Measurements from ENCODE around the gene HK3. TPM values are rescaled to one million over a fixed set of nuclear protein-coding genes. Genes with fewer than 3 reads are reported as not detected.

HK3 gene
- total RNA-seq, 2 donors from 2014 or later, result 0.50 to 4.7 TPM

- intact Hi-C loops (cut with DNase I), result no loop called here
- Histone ChIP-seq H3K4me1 (replicated peaks) (no peaks in the 10 kb centered on the region), H3K27me3 (replicated peaks; ENCODE audit: insufficient read depth) (peaks cover 23% of the 10 kb centered on the region), H3K9me3 (no peaks in the 10 kb centered on the region), H3K36me3 (no peaks in the 10 kb centered on the region), H3K27ac (no peak overlapping the region), H3K4me3 (no peak overlapping the region)
- no peak for TF ChIP-seq POLR2A (IDR thresholded peaks at IDR 0.05)
- no peak for TF ChIP-seq POLR2AphosphoS5 (IDR thresholded peaks at IDR 0.05)
- 46% methylated on average over 18 of the region's 18 CpGs for WGBS
- no peak for DNase-seq (ENCODE audit: low spot score)
Observed at GRCh38 chr5:176847148-176847547, 52.0 kb downstream of the HK3 start.

DNA sequence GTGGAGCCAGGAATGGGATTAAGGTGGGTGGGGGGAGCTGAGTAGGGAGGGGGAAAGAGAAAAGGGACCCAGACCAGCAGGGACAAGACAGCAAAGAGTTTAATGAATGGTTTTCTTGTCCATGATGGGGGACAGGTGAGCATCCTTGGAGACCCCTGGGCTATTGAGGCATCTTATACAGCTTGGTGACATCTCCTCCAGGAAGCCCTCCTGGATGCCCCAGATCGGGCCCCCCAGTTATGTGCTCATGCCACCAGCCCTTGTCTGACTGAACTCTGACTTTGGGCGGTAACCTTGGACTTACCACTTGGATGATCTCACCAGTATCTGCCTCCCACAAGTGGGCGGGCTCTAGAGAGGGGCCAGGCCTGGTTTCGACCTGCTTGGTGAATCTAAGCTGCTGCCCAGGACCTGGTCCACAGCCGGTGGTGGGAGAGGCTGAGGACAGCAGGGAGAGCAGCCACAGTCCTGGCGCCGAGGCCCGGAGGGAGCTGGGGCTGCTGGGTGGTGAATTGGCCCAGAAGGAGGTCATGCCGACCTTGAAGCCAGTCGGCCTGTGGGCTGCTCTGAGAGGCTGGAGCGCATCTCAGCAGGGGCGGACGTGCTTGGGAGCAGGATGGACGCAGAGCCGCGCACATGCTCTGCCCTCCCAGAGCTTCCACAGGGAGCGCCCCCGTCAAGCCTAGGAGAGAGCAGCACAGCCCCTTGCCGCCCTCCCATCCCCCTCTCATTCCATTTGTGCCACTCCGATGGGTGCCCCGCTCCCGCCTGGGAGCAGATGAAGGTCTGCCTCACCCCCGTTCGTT lies 52.6 kb downstream of the HK3 start:
- no peak for TF ChIP-seq POLR2A (IDR thresholded peaks at IDR 0.05)
- no peak for TF ChIP-seq POLR2AphosphoS5 (IDR thresholded peaks at IDR 0.05)
- TF ChIP-seq CTCF (IDR thresholded peaks at IDR 0.05), result no peak
- Histone ChIP-seq H3K4me1 (replicated peaks) (no peaks in the 10 kb centered on the region), H3K4me3 (no peak overlapping the region), H3K27ac (no peak overlapping the region), H3K9me3 (no peaks in the 10 kb centered on the region), H3K27me3 (replicated peaks; ENCODE audit: insufficient read depth) (peaks cover 25% of the 10 kb centered on the region), H3K36me3 (no peaks in the 10 kb centered on the region)
- 44% methylated on average over 20 of the region's 24 CpGs for WGBS
- intact Hi-C loops (cut with DNase I), result no loop called here
- no peak for DNase-seq (ENCODE audit: low spot score)

GRCh38 chr5:176845392-176845713 lies 53.8 kb downstream of the HK3 start:
- Histone ChIP-seq H3K4me3 (no peak overlapping the region), H3K4me1 (replicated peaks) (no peaks in the 10 kb centered on the region), H3K27me3 (replicated peaks; ENCODE audit: insufficient read depth) (peaks cover 21% of the 10 kb centered on the region), H3K36me3 (no peaks in the 10 kb centered on the region), H3K9me3 (no peaks in the 10 kb centered on the region), H3K27ac (no peak overlapping the region)
- DNase-seq (ENCODE audit: low spot score), result no peak
- intact Hi-C loops (cut with DNase I), result no loop called here
- 45% methylated on average over 6 of the region's 6 CpGs for WGBS
- TF ChIP-seq POLR2AphosphoS5 (IDR thresholded peaks at IDR 0.05) (no peak), POLR2A (IDR thresholded peaks at IDR 0.05) (no peak)

GRCh38 chr5:176844706-176845391 lies 54.3 kb downstream of the HK3 start:
- H3K36me3 ChIP-seq, result no peaks in the 10 kb centered on the region
- no peak overlapping the region for H3K27ac ChIP-seq
- no peak for DNase-seq (ENCODE audit: low spot score)
- no peak overlapping the region for H3K4me3 ChIP-seq
- intact Hi-C loops (cut with DNase I), result no loop called here
- TF ChIP-seq CTCF (IDR thresholded peaks at IDR 0.05), result no peak
- no peak for TF ChIP-seq POLR2A (IDR thresholded peaks at IDR 0.05)
- TF ChIP-seq POLR2AphosphoS5 (IDR thresholded peaks at IDR 0.05), result no peak
- H3K9me3 ChIP-seq, result no peaks in the 10 kb centered on the region
- WGBS, result 50% methylated on average over 21 of the region's 21 CpGs
- peaks cover 16% of the 10 kb centered on the region for H3K27me3 ChIP-seq (replicated peaks; ENCODE audit: insufficient read depth)
- H3K4me1 ChIP-seq (replicated peaks), result no peaks in the 10 kb centered on the region

DNA sequence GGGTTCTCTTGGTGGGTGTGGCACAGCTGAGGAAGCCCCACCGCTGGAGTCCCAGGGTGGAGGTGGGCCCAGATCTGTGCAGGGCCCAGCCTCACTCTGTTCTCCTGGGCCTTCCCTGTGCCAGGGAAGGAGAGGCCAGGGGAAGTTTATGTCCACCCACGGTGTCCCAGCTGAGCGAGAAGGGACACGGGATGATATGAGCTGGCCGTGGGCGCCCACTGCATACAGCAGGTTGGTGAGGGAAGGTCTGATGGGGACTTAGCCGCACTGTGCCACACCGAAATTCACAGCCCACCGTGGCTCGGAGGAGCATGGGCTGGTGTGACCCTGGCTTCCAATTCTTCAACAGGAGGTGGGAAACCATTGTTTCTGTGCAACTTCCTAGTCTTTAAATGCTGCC lies 54.9 kb downstream of the HK3 start:
- Histone ChIP-seq H3K27ac (no peak overlapping the region), H3K4me3 (no peak overlapping the region), H3K27me3 (replicated peaks; ENCODE audit: insufficient read depth) (peaks cover 11% of the 10 kb centered on the region), H3K4me1 (replicated peaks) (no peaks in the 10 kb centered on the region), H3K36me3 (no peaks in the 10 kb centered on the region), H3K9me3 (no peaks in the 10 kb centered on the region)
- DNase-seq (ENCODE audit: low spot score), result no peak
- TF ChIP-seq POLR2AphosphoS5 (IDR thresholded peaks at IDR 0.05), result no peak
- no peak for TF ChIP-seq POLR2A (IDR thresholded peaks at IDR 0.05)
- no peak for TF ChIP-seq CTCF (IDR thresholded peaks at IDR 0.05)
- WGBS, result 80% methylated on average over 10 of the region's 10 CpGs
- intact Hi-C loops (cut with DNase I), result no loop called here

Data from prostate gland (tissue), 2 donors.